ENCODE measurements around the gene RHNO1.

The RHNO1 gene, protein sequence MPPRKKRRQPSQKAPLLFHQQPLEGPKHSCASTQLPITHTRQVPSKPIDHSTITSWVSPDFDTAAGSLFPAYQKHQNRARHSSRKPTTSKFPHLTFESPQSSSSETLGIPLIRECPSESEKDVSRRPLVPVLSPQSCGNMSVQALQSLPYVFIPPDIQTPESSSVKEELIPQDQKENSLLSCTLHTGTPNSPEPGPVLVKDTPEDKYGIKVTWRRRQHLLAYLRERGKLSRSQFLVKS

DNA sequence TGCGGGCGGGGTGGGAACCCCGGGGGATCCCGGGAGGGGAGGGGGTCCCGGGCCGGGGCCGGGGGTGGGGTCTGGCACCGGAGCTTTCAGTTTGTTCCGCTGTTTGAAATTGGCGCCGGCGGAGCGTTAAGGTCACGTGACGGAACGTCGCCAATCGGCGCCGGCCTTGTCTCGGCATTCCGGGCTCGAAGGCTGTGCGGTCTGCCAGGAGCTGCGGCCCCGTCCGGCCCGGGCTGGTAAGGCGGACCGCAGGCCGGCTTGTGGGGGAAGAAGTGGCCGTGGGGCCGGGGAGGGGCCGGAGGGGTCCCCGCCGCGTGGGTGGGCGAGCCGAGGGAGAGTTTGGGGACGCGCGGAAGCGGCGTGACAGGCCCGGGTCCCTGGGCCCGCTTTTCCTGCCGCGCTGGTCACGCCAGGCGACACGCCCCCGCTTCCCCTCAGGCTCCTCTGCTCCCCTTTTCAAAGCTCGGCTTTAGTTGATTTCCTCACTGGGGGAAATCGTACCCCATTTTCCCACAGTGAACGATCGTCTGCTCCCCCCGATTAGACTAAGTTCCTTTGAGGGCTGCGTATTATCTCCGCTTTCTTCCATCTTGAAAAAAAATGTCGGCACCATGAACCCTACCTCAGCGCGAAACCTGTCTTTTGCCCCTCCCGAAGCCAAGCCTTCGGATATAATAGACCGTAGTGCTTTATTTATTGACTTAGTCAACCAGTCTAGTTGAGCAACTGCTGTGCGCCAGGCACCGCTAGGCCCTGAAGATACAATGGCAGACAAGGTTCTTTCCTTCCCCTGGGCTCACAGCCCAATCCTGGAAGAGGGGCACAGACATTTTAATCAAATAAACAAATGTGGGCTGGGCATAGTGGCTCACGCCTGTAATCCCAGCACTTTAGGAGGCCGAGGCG, at the start of gene RHNO1, which contains the start of gene FOXM1:
TSS of gene RHNO1 (plus strand) at position 177 of the 906 bp plus-strand sequence. CDS start 8,144 bp downstream, outside the sequence.
TSS of gene FOXM1 (minus strand) at position 128 of the 906 bp plus-strand sequence. CDS start 2,696 bp downstream, outside the sequence.
- TF ChIP-seq GATA3 (IDR thresholded peaks at IDR 0.05; ENCODE audit: low read depth, low read length): no peak
- TF ChIP-seq GATA2 (IDR thresholded peaks at IDR 0.05; ENCODE audit: low read depth, low read length): no peak

DNA sequence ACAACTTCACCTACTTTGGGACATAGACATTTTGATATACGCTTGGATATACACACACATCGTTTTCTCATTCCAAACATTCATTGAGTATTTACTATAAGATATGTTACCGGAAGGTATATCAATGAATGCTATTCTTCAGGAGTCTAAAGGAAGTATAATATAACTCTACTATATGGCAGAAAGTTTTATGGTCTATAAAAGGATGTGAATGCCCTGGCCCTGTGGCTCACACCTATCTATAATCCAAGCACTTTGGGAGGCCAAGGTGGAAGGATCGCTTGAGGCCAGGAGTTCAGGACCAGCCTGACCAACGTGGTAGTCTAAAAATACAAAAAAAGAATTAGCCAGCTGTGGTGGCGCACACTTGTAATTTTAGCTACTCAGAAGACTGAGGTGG, 47.7 kb upstream of the RHNO1 start:
- TF ChIP-seq GATA3 (IDR thresholded peaks at IDR 0.05; ENCODE audit: low read depth, low read length) (no peak), GATA2 (IDR thresholded peaks at IDR 0.05; ENCODE audit: low read depth, low read length) (no peak)

DNA sequence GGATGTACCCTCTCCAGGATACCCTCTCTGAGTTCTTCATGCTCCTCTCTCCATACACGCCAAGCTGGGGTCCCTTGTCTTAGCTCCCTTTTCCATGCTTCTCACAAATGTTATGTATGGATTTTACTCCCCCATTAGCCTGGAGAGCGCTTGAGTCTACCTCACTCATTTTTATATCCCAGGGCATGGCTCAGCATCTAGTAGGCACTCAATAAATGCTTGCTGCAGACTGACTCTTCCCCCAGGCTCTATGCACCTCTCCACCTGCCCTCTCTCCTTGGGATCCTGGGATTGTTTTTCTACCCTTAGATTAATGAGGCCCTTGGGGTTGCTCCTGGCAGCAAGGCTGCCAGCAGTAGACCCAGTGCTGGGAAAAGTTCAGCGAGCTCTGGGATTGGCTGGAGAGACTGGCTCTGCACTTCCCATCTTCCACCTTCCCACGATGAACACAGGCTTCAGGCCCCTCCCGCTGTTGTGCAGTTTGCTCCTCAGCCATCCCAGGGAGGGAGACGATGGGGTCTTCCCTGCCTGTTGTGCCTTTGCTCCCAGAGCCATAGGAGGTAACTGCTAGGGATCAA, 44.4 kb upstream of the RHNO1 start:
- TF ChIP-seq GATA3 (IDR thresholded peaks at IDR 0.05; ENCODE audit: low read depth, low read length): no peak
- TF ChIP-seq GATA2 (IDR thresholded peaks at IDR 0.05; ENCODE audit: low read depth, low read length): no peak

DNA sequence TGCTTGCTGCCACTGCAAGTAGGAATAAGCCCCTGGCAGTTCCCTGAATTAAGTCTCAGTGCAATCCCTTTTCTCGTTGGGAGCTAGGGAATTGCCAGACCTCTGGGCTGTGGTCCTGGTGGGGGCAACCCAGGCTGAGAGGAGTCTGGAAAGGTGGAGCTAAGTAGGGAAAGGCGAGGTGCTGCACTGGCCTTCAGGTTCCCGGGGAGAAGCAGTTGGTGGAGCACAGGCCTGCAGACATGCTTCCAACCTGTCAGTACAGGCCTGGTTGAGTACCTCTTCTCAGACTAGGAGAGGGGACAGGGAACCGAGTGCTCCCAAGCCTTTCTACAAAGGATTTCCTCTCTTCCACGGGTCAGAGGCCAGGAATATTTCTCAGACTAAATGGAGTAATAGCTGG, 43.7 kb upstream of the RHNO1 start:
- TF ChIP-seq GATA3 (IDR thresholded peaks at IDR 0.05; ENCODE audit: low read depth, low read length) (no peak), GATA2 (IDR thresholded peaks at IDR 0.05; ENCODE audit: low read depth, low read length) (no peak)

DNA sequence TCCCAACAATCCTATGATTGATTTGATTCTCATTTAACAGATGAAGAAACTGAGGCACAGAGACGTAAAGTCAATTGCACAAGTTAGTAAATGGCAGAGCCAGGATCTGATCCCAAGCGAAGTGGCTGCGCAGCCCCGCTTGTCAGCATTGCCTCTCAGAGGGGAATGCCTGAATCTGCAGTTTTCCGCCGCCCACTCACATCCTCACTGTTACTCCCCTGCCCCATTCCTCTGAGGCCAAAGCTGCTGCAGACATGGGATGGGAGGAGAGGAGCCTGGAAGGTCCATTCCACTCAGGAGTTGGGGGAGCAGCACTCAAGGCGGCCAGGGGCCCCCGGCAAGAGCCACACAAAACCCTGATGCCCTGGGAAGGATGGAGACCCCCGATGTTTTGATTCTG, 43.2 kb upstream of the RHNO1 start:
- TF ChIP-seq GATA2 (IDR thresholded peaks at IDR 0.05; ENCODE audit: low read depth, low read length) (no peak), GATA3 (IDR thresholded peaks at IDR 0.05; ENCODE audit: low read depth, low read length) (no peak)

DNA sequence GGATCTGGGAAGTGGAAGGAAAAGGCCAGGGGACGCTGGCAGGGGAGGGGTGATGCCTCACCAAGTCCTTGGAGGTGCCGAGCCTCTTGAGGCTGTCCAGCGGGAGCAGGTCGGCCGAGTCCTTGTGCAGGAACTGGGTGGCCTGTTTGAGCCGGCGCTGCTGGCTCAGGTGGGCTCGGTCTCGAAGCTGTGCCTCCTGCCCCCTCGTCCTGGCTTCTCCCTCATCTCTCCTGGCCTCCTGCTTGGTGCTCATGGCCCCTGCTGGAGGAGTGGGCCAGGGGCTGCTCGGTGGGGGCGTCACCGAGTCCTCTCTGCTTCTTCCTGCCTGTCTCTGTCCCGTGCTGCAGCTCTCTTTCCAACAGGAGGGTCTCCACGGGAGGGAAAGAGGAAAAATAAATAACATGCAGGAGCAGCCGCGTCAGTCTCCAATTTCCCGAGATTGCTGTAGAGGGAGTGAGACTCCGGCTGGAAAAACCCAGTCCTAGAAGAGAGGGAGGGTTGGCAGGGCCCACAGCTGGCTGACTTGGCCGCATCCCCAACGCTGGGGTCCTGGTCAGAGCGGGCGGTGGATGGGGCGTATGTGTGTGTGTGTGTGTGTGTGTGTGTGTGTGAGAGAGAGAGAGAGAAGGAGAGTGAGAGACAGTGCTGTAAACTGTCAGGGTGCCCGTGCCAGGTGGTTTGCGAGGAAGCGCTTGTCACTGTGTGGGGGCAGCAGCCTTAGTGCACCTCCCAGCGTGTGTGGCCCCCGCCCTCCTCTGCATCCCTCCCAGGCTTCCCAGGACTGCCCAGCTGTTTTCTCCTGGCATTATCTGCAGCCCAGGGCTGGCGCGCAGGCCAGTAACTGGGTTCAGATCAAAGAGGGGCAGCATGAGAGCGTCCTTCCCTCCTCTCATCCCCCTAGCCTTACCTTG, 42.2 kb upstream of the RHNO1 start, which contains the start of gene NRIP2:
TSS of gene NRIP2 (minus strand) at position 455 of the 911 bp plus-strand sequence. CDS start at position 403, 52 bp downstream.
- TF ChIP-seq GATA2 (IDR thresholded peaks at IDR 0.05; ENCODE audit: low read depth, low read length) (no peak), GATA3 (IDR thresholded peaks at IDR 0.05; ENCODE audit: low read depth, low read length) (no peak)

DNA sequence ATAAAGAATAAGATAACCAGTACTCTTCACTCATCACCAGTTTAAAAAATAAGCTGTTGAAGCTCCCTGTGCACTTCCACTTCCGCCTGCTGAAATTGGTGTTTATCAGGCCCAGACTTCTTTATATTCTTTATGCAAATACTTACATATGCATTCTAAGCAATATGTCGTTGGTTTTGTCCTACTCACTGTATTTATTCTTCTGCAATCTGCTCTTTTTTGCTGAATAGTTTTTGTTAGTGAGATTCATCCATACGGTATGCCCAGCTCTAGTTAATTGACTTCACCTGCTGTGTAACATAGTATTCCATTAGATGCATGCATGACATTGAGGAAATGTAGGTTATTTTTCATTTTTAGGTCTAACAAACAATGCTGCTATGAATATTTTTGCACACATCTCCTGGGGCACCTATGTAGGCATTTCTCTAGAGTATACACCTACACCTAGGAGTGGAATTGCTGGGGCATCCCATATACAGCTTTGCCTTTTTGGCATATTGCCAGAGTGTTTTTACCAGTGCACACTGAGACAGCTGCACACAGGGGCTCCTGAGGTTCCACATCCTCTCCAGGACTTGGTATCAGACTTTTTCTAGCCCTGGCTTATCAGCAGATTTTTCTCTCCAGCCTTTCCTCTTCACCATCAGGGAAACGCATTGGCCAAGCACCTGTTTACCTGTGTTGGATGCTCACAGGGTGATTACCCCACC, 41.2 kb upstream of the RHNO1 start:
- TF ChIP-seq GATA3 (IDR thresholded peaks at IDR 0.05; ENCODE audit: low read depth, low read length) (no peak), GATA2 (IDR thresholded peaks at IDR 0.05; ENCODE audit: low read depth, low read length) (no peak)

DNA sequence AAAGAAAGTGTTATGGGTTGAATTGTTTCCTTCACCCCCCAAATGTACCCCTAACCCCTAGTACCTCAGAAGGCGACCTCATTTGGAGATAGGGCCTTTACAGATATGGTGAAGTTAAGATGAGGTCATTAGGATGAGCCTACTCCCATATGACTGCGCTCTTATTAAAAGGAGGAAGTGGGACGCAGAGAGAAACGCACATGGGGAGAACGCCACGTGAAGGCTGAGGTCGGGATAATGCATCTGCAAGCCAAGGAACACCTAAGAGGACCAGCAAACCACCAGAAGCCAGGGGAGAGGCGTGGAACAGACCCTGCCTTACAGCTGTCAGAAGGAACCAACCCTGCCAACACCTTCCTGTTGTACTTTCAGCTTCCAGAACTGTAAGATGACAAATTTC, 40.4 kb upstream of the RHNO1 start:
- TF ChIP-seq GATA2 (IDR thresholded peaks at IDR 0.05; ENCODE audit: low read depth, low read length) (no peak), GATA3 (IDR thresholded peaks at IDR 0.05; ENCODE audit: low read depth, low read length) (no peak)

DNA sequence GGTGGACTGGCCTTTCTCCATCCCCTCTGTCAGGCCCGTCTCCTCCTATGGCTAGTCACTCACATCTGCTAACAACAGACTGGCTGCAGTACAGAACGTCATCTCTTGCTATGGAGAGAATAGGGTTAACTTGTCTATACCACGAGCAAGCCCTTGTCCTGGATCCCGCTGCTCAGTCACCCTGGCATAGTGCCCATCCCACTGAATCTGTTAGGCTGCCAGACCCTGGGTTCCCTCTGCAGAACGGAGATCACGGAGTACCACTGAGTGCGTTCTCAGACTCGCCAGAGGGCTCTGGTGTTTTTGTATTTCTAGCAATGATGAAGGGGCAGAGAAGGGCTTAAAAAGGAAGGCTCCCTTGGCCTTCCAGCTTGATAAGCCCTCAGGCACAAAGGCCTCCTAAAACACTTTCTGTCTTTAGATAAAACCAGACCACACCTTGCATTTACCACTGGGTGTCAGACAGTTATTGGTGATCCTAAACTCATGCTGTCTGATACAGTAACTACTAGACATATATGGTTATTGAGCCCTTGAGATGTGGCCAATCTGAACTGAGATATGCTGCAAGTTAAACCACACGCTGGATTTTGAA, 35.9 kb upstream of the RHNO1 start:
- no peak for TF ChIP-seq GATA2 (IDR thresholded peaks at IDR 0.05; ENCODE audit: low read depth, low read length)
- TF ChIP-seq GATA3 (IDR thresholded peaks at IDR 0.05; ENCODE audit: low read depth, low read length): no peak

DNA sequence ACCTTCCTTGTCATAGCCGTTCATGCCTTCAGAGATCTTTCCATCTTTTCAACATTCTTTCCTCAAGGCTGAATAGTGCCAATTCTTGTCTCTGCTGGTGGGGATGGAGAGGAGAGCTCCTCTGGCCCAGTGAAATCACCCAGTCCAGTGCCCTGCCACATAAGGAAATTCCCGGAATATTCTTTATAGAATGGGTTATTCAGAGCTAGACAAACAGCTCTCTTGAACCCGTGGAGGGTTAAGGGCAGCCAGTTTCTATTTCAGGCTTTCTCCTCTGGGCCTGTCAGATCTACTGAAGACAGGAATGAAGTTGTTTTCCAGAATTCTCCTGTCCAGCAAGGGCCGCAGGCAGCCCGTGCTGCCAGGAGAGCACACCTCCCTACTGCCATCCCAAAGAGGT, 34.1 kb upstream of the RHNO1 start:
- no peak for TF ChIP-seq GATA3 (IDR thresholded peaks at IDR 0.05; ENCODE audit: low read depth, low read length)

DNA sequence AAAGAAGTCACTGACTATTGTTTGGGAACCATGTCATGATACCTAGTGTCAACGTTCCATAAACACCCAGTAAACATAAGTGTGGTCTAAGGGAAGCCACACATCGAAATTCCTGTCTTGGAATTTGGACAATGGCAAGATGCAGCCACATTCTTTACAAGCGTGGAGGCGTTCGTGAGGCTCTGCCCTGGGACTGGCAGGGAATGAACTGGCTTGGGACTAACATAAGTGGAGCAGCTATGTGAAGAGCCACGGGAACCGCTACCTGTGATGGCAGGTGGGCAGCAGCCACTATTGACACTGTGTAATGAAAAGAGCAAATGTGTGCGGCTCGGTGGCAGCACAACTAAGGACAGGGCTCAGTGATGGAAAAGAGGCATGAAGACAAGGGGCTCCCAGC, 32.2 kb upstream of the RHNO1 start:
- TF ChIP-seq GATA2 (IDR thresholded peaks at IDR 0.05; ENCODE audit: low read depth, low read length): no peak
- TF ChIP-seq GATA3 (IDR thresholded peaks at IDR 0.05; ENCODE audit: low read depth, low read length): no peak

DNA sequence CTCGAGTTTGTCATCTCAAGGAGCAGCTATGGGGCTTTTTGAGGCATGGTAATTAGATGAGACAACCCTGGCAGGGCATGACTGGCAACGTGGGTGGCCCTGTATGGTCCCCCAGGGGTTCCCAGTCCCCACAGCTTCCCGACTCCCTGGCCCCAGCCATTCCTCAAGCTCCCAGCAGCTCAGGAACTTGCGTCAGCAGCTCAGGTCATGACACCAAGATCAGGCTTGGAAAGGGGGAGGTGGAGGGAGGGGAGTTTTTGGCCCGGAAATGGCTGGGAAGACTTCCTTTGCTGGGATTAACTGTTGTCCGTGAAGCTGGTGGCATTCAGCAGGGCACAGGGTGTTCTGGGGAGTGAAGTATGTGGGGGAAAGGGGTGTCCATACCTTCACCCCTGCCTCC, 31.7 kb upstream of the RHNO1 start:
- no peak for TF ChIP-seq GATA2 (IDR thresholded peaks at IDR 0.05; ENCODE audit: low read depth, low read length)
- TF ChIP-seq GATA3 (IDR thresholded peaks at IDR 0.05; ENCODE audit: low read depth, low read length): no peak
